K562 (cell line): ENCODE data around the gene CT45A10. TPM values are rescaled to one million over a fixed set of nuclear protein-coding genes. Genes with fewer than 3 reads are reported as not detected.

Source experiments
- ARID1B ChIP-seq: fragments of 450-650 bp; IDR thresholded peaks from 2 replicates; pipeline ENCODE4 v1.6.1; 2016; ENCODE audit warnings: antibody characterized with exemption, mild to moderate bottlenecking, inconsistent platforms
- ARNT ChIP-seq, 2 experiments: fragments of 450-650 bp; IDR thresholded peaks; 2 replicates each; pipeline ENCODE4 v1.6.1; 2016; ENCODE audit warnings: mild to moderate bottlenecking in 1 of 2
- BMI1 ChIP-seq: fragments of 150-350 bp; IDR thresholded peaks from 2 replicates; pipeline ENCODE4 v1.6.1; 2014; ENCODE audit warnings: low read length
- BRF1 ChIP-seq: IDR thresholded peaks from 3 replicates; pipeline ENCODE4 v1.6.1; 2011; ENCODE audit warnings: borderline replicate concordance, mild to moderate bottlenecking; ENCODE audit not compliant: insufficient read length; ENCODE audit errors: extremely low read depth
- CSDE1 ChIP-seq, 2 experiments: fragments of 450-650 bp; IDR thresholded peaks; 2 replicates each; pipeline ENCODE4 v1.6.1; 2016; ENCODE audit warnings: mild to moderate bottlenecking in 1 of 2
- ELK3 ChIP-seq: fragments of 450-650 bp; formaldehyde crosslinking; IDR thresholded peaks from 2 replicates; pipeline ENCODE4 v1.4.0; 2020; ENCODE audit warnings: mild to moderate bottlenecking
- ETS2 ChIP-seq: IDR thresholded peaks from 2 replicates; pipeline ENCODE4 v1.6.1; 2016; ENCODE audit warnings: borderline replicate concordance, missing genetic modification characterization, mild to moderate bottlenecking, moderate library complexity, missing compliant biosample characterization; ENCODE audit not compliant: poor library complexity, severe bottlenecking
- HSF4 ChIP-seq: fragments of 250-450 bp; sonication (Bioruptor Pico); IDR thresholded peaks from 2 replicates; pipeline ENCODE4 v2.1.2; 2022; ENCODE audit warnings: mild to moderate bottlenecking, moderate library complexity, borderline replicate concordance
- IFI16 ChIP-seq: fragments of 250-450 bp; sonication (Bioruptor Pico); IDR thresholded peaks from 2 replicates; pipeline ENCODE4 v2.1.2; 2022; ENCODE audit warnings: mild to moderate bottlenecking, inconsistent platforms
- KAT2B ChIP-seq: IDR thresholded peaks from one replicate; pipeline ENCODE4 v1.6.1; 2012; ENCODE audit warnings: low read depth, mild to moderate bottlenecking, control low read depth, inconsistent platforms, low read length, moderate library complexity
- KAT8 ChIP-seq: fragments of 450-650 bp; IDR thresholded peaks from 2 replicates; pipeline ENCODE4 v1.6.1; 2016; ENCODE audit warnings: low read depth, mild to moderate bottlenecking
- LEF1 ChIP-seq: fragments of 450-650 bp; IDR thresholded peaks from 2 replicates; pipeline ENCODE4 v1.6.1; 2016; ENCODE audit warnings: mild to moderate bottlenecking
- MAFF ChIP-seq: IDR thresholded peaks from 2 replicates; pipeline ENCODE4 v1.6.1; 2012; ENCODE audit warnings: low read length, improper control_type of control experiment
- NEUROD1 ChIP-seq: fragments of 150-350 bp; IDR thresholded peaks from 2 replicates; pipeline ENCODE4 v1.6.1; 2014; ENCODE audit warnings: borderline replicate concordance, low read length, low read depth; ENCODE audit not compliant: partially characterized antibody
- NFIX ChIP-seq: fragments of 250-450 bp; sonication (Bioruptor Pico); IDR thresholded peaks from 2 replicates; pipeline ENCODE4 v1.4.0; 2020; ENCODE audit warnings: low read depth, mild to moderate bottlenecking, moderate library complexity
- NFRKB ChIP-seq: fragments of 450-650 bp; IDR thresholded peaks from 2 replicates; pipeline ENCODE4 v1.6.1; 2016; ENCODE audit warnings: low read depth
- POLR2B ChIP-seq: fragments of 450-650 bp; IDR thresholded peaks from 2 replicates; pipeline ENCODE4 v1.6.1; 2018; ENCODE audit warnings: low read depth; ENCODE audit not compliant: partially characterized antibody
- POLR2H ChIP-seq: IDR thresholded peaks from 2 replicates; pipeline ENCODE4 v1.6.1; 2016; ENCODE audit warnings: missing genetic modification characterization, low read depth, mild to moderate bottlenecking, control low read depth, missing compliant biosample characterization, moderate library complexity
- POLR3G ChIP-seq: IDR thresholded peaks from 2 replicates; pipeline ENCODE4 v1.6.1; 2011; ENCODE audit not compliant: insufficient read length, insufficient replicate concordance; ENCODE audit errors: extremely low read depth
- SIRT6 ChIP-seq: IDR thresholded peaks from one replicate; pipeline ENCODE4 v1.6.1; 2012; ENCODE audit warnings: low read depth, mild to moderate bottlenecking, control low read depth, inconsistent platforms, low read length, moderate library complexity
- TCFL5 ChIP-seq: fragments of 250-450 bp; sonication (Bioruptor Pico); conservative IDR thresholded peaks from 2 replicates; pipeline ENCODE4 v1.6.1; 2021; ENCODE audit warnings: mild to moderate bottlenecking, moderate library complexity, matching md5 sums
- XRCC5 ChIP-seq: fragments of 200-400 bp; formaldehyde crosslinking; IDR thresholded peaks from 2 replicates; pipeline ENCODE4 v1.6.1; 2017; ENCODE audit warnings: low read depth, mild to moderate bottlenecking, low read length
- ZNF764 ChIP-seq: fragments of 250-450 bp; sonication (Bioruptor Pico); IDR thresholded peaks from 2 replicates; pipeline ENCODE4 v1.4.0; 2020; ENCODE audit warnings: low read depth, mild to moderate bottlenecking, moderate library complexity
- polyA plus RNA-seq, 8 experiments: library from polyadenylated mRNA; depleted of rRNA in 4 of 8; stranded (reverse) in 5 of 8; unstranded in 3 of 8; fragments of >200 nt; fragmentation: Nextera tagmentation in 2 of 8; fragmentation: Illumina TruSeq in 1 of 8; extraction: Ambion mirVana in 2 of 8; extraction: Trizol in 1 of 8; gene quantifications; 2 replicates each; pipeline versions ENCODE4 v1.2.1 to v1.2.3, GENCODE V29; 2011 to 2014; ENCODE audit warnings: inconsistent platforms in 1 of 8, missing spikeins in 1 of 8
- total RNA-seq, 7 experiments: library from RNA; depleted of rRNA in 6 of 7; stranded (reverse); fragments of >200 nt in 6 of 7; fragmentation: Illumina TruSeq in 2 of 7; extraction: Trizol in 2 of 7; gene quantifications; 2 replicates each; pipeline versions ENCODE4 v1.2.1 to v1.2.3, GENCODE V29; 2011 to 2021; ENCODE audit warnings: low replicate concordance in 1 of 7
- TF ChIP-seq, protein P1 (sequence below), 2 experiments: fragments of 450-650 bp; IDR thresholded peaks; 2 replicates each; pipeline ENCODE4 v1.6.1; 2018; ENCODE audit warnings: mild to moderate bottlenecking in 2 of 2, low read depth in 1 of 2; ENCODE audit not compliant: partially characterized antibody in 2 of 2

The CT45A10 gene
- total and polyA plus RNA-seq, 9 of the 15 experiments (the other 6 are each of a cell fraction or from before 2014, with no cell fraction given), result 78.1 to 175 (median 102) TPM

GRCh38 chrX:135893294-135893817, at the start of gene CT45A10, which contains the start of gene SAGE1 (continued):
- TF ChIP-seq ELK3 (CRISPR knock-in tag) (no peak), SIRT6 (no peak), MAFF (no peak), ETS2 (tag) (no peak), BRF1 (no peak), POLR2H (tag) (peak; percentile 85), LEF1 (peak; percentile 48; the same call in 1 of the 2 replicates), ARID1B (no peak; the same call in 1 of the 2 replicates), POLR3G (no peak), HSF4 (no peak), NEUROD1 (no peak), XRCC5 (peak; percentile 83; the same call in 1 of the 2 replicates), CSDE1 (IDR thresholded peaks at IDR 0.05) (no peak), KAT2B (peak; percentile 29), ARNT (IDR thresholded peaks at IDR 0.05) (no peak), BMI1 (no peak), TCFL5 (CRISPR knock-in tag) (no peak), POLR2B (peak; percentile 75), NFRKB (peak; percentile 85; the same call in 1 of the 2 replicates), NFIX (no peak), IFI16 (no peak), ZNF764 (CRISPR knock-in tag) (peak; percentile 96), KAT8 (no peak)
- TF ChIP-seq, protein P1, sequence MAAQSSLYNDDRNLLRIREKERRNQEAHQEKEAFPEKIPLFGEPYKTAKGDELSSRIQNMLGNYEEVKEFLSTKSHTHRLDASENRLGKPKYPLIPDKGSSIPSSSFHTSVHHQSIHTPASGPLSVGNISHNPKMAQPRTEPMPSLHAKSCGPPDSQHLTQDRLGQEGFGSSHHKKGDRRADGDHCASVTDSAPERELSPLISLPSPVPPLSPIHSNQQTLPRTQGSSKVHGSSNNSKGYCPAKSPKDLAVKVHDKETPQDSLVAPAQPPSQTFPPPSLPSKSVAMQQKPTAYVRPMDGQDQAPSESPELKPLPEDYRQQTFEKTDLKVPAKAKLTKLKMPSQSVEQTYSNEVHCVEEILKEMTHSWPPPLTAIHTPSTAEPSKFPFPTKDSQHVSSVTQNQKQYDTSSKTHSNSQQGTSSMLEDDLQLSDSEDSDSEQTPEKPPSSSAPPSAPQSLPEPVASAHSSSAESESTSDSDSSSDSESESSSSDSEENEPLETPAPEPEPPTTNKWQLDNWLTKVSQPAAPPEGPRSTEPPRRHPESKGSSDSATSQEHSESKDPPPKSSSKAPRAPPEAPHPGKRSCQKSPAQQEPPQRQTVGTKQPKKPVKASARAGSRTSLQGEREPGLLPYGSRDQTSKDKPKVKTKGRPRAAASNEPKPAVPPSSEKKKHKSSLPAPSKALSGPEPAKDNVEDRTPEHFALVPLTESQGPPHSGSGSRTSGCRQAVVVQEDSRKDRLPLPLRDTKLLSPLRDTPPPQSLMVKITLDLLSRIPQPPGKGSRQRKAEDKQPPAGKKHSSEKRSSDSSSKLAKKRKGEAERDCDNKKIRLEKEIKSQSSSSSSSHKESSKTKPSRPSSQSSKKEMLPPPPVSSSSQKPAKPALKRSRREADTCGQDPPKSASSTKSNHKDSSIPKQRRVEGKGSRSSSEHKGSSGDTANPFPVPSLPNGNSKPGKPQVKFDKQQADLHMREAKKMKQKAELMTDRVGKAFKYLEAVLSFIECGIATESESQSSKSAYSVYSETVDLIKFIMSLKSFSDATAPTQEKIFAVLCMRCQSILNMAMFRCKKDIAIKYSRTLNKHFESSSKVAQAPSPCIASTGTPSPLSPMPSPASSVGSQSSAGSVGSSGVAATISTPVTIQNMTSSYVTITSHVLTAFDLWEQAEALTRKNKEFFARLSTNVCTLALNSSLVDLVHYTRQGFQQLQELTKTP (IDR thresholded peaks at IDR 0.05; ENCODE audit: low read depth in 1 of 2, partially characterized antibody in 2 of 2), result no peak
